ENCODE data around the gene MXD1.
"Not testable (repeated sequence)": the region's sequence is repeated elsewhere in the genome, so short reads cannot be mapped to it uniquely, and the experiment has no call there.

Gene MXD1

DNA sequence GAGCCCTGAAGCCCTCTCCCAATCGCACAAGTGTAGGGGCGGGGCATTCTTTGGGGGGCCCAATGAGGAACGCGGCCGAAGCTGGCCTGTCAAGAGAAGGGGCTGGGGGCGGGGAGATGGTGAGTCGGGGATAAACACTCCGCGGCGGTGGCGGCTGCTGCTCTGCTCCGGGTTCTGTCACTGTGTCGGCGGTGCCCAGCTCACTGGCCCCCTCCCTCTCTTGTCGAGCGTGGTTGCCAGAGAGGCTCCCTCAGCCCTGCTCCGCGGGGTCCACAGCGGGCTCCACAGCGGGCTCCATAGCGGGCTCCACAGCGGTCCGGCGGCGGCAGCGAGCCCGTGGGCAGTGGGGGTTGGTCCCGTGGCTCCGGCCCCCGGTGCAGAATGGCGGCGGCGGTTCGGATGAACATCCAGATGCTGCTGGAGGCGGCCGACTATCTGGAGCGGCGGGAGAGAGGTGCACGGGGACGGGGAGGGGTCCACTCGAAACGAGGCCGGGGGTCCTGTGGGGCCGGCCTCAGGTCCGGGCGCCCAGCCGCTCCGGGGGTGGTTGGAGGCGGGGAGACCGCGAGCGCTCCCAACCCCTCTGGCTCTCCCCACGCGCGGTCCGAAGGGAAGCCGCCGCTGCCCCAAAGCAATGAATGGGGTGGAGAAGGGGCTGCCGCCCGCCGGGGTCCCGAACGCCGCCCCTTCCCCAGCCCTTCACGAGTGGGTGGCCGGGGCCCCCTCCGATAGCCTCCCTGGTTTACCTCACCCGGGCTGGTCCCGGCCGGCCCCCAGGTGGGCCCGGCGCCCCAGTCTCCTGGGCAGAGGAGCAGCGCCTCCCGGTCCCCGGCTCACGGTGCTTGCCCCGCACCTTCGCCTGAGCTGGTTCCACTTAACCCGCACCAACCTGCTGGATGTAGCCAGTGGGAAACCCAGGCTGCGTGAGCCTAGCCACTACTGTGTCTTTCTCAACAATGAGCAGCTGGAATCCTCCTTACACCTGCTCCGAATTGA, at the start of gene MXD1:
MXD1 (plus strand) TSS at position 160 of the 996 bp plus-strand sequence; CDS start at position 382, 222 bp downstream.
- DNase-seq: peak; percentile 100

GRCh38 chr2:69888451-69888850, 26.5 kb upstream of the MXD1 start:
- DNase-seq: no peak

GRCh38 chr2:69889302-69889701, 25.6 kb upstream of the MXD1 start:
- no peak for DNase-seq

DNA sequence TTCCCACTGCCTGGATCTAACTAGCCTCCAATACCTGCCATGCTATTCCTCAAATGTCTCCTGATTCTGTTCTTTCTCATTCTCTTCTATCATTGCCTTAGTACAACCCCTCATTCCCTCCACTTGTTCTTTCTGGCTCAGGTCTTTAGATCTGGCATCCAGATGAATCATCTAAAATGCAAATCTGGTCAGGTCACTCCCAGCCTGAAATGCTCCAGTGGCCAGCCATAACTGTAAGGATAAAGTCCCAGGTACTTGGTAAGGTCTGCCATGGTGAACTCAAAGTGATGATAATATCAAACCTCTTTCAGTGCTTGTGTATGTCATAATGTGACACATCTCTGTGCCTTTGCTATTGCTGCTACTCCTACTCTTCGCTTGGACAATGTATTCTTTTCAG, 24.0 kb upstream of the MXD1 start:
- no peak for DNase-seq

DNA sequence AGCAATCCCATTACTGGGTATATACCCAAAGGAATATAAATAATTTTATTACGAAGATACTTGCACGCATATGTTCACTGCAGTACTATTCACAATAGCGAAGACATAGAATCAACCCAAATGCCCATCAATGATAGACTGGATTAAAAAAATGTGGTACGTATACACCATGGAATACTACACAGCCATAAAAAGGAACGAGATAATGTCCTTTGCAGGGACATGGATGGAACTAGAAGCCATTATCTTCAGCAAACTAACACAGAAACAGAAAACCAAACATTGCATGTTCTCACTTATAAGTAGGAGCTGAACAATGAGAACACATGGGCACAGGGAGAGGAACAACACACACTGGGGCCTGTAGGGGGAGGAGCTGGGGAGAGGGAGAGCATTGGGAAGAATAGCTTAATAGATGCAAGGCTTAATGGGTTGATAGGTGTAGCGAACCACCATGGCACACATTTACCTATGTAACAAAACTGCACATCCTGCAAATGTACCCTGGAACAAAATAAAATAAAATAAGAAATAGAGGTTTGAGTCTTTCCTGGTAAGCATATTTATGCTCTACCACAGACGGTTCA, 22.0 kb upstream of the MXD1 start:
- not testable (repeated sequence) for DNase-seq

DNA sequence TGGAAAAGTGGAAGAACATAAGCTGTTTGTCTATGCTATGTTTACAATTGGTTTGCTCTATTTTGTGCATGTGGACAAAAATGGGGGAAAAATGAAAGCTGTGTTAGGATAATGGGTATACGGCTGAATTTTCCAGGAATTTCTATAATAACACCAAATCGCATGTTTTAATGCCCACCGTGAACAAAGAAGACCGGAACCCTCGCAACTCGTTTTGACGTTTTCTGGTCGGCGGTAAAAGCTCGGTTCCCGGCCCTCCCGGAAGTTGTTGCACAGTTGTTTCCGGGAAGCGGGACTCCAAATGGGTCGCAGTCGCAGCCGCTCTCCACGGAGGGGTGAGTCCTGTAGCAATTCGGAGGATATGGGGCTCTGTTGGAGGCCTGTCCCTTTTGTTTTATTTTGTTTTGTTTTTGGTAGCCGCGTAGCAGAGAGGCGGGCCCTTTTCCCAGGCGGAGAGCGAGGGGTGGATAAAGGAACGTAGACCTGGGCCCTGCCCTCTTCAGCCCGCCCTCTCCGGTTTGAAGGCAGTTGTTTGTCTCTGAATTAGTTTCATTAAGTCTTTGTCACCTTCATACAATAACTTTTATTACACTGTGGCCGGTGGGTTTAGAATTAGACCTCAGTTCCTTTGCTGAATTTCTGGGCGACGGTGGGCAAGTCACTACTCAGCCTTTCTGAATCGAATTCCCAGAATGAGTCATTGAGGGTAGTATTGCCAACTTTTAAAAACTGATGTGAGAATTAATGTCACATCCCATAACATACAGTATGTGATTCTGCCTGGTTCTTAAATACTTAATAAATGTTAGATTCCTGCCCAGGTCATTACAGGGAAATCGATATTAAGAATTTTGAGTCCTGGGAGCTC, 21.0 kb upstream of the MXD1 start, which contains the start of gene SNRNP27:
SNRNP27 (plus strand) TSS at position 273 of the 868 bp plus-strand sequence; CDS start at position 302, 29 bp downstream.
- DNase-seq: peak; percentile 84

- DNase-seq: not testable (repeated sequence)
These were observed 20.2 kb upstream of the MXD1 start for GRCh38 chr2:69894737-69895136.

- no peak for DNase-seq
These were observed 12.5 kb upstream of the MXD1 start for GRCh38 chr2:69902213-69902922.

DNA sequence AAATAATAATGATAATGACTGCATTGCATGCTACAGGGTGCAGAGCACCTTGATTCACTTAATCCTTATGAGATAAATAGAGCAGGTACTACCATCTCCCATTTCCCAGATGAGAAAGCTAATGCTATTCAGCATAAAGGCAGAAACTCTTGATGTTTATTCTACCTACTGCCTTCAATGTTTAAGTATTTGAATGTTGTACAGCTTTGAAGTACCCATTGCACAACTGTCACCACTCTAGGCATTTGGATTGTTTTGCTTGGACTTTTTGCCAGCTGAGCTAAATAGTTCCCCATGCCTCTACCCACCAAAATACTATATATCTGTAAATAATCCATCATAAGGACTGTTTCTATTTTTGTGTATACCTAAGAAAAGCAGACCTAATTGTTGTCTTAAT, 7.7 kb upstream of the MXD1 start:
- DNase-seq: no peak

GRCh38 chr2:69911985-69912563, 2.8 kb upstream of the MXD1 start:
- DNase-seq: no peak

- peak; percentile 48 for DNase-seq
These were observed 552 bp upstream of the MXD1 start for GRCh38 chr2:69914164-69914949.

DNA sequence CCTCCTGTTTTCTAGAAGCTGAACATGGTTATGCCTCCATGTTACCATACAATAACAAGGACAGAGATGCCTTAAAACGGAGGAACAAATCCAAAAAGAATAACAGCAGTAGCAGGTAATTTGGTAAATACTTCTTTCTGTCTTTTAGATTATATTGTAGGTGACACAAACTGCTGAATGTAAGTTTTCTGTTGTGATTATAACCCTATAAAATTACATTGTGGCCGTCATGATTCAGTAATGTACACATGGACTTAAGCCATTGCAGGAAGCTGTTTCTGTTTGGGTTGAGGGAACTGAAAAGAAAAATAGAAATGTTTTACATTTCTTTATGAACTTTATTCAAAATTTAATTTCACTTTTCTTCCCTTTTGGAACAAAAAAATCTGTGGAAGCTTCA, 1.2 kb downstream of the MXD1 start:
- no peak for DNase-seq

GRCh38 chr2:69917852-69918251, 2.9 kb downstream of the MXD1 start:
- no peak for DNase-seq

DNA sequence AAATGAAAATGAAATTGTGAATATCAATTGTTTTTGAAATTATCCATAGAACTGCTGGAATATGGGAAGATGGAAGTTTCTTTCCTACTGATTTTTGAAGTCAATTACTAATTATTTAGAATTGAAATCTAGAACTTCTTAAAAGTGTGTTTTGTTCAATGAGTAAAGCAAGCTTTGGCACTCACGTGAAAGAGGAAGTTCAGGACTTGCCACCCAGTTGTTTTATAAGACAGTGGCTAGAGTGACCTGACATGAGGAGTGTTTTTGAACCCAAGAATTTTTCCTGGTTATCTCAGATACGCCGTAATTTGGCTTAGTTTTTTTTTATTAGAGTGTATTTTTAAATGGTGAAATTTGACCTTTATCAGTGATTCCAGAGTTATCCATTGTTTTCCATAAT, 3.5 kb downstream of the MXD1 start:
- DNase-seq: no peak

DNA sequence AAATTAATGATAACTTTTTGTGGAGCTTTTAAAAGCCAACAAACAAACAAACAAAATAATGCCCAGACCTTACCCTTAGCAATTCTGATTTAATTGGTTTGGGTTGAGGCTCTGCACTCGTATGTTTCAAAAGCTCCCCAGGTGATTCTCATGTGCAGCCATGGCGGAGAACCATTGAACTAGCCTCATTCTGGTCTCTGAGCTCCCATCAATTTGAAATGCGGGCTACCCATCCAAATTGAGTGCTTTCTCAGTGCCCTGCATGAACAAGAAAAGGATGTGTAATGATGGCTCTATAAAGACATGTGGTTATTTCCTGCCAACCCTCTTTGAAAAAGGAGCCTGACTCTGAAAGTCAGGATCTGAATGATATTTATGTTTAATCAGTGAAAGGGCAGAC, 8.2 kb downstream of the MXD1 start:
- DNase-seq: no peak

DNA sequence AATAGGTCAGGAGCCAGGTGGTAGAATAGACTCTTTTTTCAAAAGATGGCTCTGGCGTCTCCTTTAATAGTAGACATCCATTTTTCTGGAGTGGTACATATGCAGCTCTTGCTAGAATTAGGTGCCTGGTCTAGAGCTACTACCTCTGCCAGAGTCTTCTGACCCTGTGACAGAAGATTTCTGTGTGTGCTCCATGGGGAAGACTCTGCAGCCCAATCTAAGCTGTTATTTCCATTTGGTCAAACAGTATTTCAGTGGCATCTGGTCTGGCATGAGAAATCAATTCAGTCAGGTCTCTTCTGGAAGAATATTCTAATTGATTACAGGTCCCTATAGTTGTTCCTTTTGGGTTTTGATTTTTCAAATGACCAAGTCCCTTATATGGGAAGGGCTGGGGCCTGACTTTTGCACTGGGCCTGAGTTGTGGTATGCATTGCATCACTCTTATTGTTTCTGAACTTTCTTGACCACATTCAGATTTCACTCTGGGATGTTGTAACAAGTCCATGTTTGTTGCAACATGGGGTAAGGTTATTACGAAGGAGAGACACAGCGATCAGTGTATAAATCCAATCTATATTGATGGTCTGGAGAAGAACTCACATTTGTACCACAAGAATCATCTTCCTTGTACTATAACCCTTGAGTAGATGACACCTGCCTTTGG, 12.1 kb downstream of the MXD1 start:
- DNase-seq: no peak

DNA sequence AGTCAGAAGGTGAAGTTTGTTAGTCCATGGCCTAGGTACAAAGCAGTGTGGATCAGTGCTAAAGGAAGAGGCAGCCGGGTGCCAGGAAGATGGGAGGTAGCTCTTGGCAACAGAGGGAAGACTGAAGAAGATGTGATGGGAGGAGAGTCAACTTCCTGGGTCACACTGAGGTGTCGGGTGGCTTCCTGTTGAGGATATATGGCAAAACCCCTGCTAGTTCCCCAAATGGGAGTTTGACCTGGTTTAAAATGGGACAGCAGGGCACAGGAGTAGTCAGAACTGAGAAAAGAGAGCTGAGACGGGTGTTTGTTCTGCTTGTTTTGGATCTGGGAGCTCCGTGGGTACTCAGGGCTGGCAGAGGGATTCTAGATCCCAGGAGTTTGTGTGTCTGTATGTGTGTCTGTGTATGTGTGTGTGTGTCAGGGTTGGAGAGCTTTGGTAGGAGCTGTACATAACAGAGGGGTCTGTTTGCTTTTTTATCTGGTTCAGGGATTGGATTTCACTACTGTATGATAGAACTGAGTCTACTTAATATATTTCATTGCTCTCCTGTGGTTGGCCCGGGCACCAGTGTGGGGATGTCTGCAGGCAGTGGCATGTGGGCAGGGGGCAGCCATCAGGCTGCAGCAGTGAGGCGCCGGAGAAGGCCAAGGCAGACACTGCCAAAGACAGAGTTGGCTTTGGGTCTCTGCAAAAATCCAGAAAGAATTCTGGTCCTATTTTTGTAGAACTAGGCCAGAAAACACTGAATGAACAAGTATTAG, 17.1 kb downstream of the MXD1 start:
- no peak for DNase-seq

DNA sequence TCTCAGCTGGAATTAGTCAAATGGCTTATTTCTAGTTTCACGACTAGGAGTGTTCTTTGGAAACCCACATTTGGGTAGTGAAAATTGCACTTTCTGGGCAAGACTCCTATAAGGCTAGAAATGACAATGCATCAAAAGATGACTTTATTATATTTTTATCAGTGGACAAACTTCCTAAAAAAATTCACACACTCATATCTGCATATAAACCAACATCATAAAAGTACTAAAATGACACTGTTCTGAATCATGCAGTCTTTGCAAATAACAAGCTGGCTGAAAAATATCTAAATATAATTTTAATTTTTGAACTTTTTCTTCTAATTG, 17.6 kb downstream of the MXD1 start:
- DNase-seq: no peak

- no peak for DNase-seq
These were observed 18.4 kb downstream of the MXD1 start for GRCh38 chr2:69933254-69933828.

Data from activated naive CD4-positive, alpha-beta T cell treated with Interleukin-2 at 50 U/mL for 16 hours (primary cell).